HG03060 (cell line): ENCODE measurements around the gene MARCHF10.

ENCODE experiments used
- ATAC-seq: cut with Tn5 transposase; IDR thresholded peaks from one replicate; pipeline ENCODE4 v1.9.1; 2021; ENCODE audit warnings: low read depth, moderate number of reproducible peaks; ENCODE audit not compliant: unreplicated experiment

The MARCHF10 gene

DNA sequence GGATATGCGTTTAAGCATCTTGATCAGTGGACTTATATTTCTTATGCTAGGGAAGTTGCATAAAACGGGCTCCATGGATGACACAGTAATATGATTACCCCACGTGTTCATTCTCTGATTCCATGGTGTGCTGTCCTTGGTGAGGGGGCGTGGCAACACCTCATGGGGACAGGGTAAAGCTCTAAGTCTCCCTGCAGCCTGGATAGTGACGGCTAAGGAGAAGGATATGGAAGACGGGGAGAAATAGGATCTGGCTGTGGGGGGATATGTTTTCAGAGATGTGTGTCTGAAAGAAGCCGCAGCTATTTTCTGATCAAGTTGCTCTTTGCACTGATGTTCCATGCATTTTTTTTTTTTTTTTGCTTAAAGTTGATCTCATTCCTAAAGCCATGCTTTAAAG is 84.3 kb downstream of the MARCHF10 start:
- no peak for ATAC-seq

DNA sequence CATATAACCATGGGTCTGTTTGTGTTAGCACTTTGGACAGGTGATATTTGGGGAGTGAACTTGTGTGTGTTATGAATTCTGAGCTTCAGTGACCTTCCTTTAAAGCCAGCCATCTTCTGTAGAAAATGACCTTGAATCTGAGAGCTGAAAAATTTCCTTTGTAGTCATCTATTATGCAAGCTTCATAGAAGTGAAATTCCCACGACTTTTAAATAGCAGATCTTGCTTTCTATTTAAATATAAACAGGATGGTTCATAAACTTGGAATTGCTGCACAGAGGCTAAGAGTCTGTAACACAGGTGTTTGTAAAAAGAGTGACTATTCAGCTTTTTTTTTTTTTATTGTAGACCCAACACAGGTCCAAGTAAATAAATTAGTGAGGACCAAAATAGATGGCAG is 85.5 kb downstream of the MARCHF10 start:
- ATAC-seq: no peak

DNA sequence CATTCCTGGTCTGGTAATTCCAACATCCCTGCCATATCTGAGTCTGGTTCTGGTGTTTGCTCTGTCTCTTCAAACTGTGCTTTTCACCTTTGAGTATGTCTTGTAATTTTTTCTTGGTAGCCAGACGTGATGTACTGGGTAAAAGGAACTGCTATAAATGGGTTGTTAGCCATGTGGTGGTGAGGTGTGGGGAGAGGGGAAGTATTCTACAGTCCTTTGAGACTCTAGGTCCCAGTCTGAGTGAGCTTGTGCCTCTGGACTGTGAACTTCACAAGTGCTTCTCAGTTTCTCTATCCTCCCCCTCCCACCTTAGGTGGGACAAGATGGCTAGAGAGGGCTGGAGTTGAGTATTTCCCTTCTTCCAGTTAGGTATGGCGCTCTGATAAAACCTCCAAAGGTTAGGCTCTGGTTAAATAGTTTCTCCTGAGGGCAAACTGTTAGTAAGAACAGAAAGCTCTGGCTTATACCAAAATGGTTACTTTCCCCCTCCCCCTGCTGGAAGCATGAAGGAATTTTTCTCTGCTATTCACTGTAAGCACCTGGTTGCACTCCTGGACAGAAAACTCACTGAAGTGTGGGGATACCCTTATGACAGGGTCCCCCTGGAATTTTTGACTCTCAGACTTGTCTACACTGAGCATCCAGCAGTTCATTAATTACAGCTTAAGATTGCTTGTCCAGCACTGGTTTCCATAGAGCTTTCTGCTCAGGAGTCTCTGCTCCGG is 87.8 kb downstream of the MARCHF10 start:
- no peak for ATAC-seq

DNA sequence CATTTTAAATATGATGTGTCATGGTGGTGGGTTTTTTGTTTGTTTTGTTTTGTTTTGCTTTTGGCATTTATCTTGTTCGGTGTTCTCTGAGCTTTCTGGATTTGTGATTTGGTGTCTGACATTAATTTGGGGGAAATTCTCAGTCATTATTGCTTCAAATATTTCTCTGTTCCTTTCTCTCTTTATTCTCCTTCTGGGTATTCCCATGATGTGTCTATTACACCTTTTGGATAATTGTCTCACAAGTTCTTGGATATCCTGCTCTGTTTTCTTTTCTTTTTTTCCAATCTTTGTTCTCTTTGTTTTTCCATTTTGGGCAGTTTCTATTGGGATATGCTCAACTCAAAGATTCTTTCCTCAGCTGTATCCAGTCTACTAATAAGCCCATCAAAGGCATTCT is 88.5 kb downstream of the MARCHF10 start:
- ATAC-seq: no peak

DNA sequence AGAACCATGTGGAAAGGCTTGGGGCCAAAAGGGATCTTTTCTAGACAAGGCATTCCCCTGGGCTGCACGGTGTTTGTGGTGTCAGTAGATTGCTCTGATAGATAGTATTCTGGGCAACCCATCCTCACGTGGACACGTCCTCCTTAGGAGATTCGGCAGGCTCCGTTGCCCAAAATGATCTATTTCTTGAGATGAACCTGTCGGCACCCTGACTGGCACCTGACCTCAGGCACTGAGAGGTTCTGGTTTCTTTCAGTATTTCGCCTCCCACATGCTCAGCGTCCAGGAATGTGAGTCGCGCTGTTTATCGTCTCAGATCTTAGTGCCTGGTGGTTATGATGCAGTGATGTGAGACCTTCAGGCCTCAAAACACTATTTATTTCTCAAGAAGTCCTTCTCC is 89.7 kb downstream of the MARCHF10 start:
- ATAC-seq: no peak

DNA sequence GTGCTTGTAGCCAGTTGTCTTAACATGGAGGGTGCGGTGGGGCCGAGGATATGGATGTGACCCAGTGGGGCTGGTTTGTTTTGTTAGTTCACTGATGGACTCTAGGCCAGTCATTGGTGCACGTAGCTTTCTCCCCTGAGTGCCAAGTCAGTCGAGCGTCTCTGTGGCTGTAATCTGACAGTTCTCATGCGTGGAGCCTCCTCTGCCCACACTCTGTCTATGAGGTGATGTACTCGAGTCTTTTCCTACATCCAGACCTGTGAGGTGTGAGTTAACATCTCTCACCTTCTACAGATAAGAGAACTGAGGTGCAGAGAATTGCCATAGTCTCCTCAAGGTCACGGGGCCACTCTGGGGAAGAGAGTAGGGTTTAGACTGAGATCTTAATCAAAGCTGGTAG is 90.2 kb downstream of the MARCHF10 start:
- ATAC-seq: no peak

DNA sequence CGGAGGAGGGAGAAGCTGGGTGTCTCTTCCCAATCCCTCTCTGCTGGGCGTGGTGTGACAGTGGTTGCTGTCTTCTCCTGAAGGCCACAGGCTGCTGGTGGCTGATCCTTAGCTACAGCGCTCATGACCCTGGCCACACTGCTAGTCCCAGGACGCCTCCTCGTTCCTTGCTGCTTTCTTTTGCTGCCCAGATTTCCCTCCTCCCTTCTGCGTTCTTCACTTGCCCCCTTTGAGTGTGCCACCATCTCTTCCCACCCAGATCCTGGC is 90.6 kb downstream of the MARCHF10 start:
- no peak for ATAC-seq

DNA sequence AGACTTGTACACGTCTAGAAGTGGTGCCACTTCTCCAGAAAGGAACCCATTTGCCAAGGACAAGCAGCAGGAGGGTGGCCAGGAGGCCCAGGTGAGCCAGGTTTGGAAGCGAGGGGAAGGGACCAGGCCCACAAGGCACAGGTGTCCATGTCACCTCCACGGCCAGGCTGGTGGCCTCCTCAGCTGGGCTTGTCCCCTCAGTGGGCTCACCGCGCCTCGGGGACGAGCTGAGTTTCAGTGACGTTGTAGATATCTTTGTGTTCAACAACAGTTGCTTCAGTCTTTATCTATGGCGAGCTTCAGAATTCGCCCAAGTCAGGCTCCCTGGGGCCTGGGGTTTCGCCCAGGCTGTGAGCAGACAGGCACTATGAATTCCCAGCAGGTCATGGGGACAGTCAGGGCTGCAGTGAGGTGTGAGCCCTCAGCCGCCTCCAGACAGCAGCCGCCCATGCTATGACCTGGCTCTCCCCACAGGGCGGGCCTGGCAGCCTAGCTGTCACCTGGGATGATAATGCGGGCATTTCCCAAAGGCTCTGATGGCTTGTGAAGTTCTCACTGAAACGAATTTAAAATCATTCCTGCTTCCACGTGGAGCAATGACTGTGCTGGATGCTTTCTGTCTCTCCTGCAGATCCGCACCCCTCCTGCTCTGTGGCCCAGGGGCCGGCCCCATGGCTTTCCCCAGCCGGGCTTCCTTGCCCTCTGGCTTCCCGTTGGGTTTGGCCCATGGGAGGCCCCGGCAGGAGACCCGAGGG is 91.1 kb downstream of the MARCHF10 start:
- ATAC-seq: no peak

DNA sequence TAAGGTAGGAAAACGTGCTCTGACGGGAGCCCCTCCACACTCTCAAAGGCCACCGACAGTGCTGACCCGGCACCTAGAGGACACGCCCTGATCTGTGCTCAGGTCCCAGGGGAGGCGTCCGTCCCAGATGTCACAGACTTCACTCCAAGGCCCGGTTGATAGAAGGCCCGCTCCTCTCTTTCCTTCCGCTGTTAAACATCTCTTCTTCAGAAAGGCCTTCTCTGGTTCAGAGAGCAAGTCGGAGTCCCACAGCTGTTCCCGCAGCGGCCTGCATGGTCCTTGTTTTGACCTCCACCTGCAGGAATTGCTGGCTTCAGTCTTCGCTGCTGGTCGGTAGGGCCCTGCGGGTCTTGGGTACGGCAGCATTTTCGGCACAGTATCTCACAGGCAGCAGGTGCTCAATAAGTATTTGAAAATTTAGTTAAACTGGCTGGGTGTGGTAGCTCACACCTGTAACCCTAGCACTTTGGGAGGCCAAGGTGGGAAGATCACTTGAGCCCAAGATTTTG is 92.2 kb downstream of the MARCHF10 start:
- no peak for ATAC-seq

DNA sequence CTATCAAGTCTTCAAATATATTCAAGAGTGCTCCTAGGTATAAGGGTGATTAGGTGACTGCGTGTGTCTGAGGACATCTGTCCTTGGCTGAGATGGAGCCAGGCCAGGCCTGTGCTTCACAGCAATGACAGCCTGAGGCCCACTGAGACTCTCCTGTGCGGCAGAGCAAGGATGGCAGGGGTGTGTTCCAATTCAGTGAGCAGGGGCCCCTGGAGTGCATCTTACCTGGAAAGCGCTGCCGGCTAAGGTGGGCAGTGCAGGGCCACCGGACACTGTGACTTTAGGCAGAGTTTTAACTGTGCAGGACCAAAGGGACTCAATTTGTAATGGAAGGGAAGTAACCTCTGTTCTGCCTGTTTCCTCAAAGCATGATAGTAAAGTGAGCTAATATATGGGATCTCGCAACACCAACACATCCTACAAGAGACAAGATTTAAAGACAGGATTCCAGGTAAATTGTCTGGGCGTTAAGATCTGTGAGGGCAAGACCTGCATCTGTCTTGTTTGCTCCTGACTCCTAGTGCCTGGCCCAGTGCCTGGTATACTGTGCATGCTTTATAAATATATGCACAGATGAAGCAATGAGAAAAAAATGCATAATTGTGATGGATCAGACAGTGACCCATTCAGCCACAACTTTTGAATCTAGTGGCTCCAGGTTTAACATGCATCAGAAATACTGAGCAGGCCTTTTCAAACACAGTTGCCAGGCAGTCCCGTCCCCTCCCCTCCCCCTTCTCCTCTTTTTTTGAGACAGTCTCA is 93.9 kb downstream of the MARCHF10 start:
- ATAC-seq: no peak

DNA sequence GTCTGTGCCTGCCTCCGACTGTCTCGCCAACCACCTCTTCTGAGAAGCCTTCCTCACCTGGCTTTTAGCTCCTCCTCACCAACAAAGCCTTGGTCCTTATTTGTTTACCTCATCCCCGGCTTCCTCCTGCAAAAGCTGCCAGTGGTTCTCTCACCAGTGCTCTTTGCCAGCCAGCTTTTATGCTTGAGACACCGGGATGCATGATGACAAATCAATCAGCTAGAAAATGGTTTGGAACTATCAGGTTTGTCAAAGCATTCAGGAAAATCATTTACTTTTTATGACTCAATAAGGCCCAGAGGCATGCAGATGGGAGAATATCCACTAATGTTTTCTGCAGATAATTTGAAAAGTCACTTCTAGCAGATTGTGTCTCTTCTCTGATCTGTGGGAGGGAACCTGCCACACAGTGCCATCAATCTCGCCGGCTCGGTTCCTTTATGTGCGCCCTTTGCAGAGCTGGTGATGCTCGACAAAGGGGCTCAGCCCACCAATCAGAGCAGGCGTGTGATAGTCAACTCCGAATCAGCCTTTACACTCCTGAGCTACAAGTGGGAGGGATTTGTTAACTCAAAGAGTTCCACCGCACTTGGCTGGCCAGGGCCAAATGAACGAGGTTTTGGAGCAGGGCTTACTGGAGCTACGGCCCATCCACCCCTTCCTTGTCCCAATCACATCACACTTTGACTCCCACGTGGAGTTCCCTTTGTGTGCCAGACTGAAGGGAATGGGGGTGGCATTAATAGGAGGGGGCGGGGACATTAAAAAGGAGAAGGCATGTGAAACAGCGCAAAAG is 94.8 kb downstream of the MARCHF10 start:
- ATAC-seq: no peak

DNA sequence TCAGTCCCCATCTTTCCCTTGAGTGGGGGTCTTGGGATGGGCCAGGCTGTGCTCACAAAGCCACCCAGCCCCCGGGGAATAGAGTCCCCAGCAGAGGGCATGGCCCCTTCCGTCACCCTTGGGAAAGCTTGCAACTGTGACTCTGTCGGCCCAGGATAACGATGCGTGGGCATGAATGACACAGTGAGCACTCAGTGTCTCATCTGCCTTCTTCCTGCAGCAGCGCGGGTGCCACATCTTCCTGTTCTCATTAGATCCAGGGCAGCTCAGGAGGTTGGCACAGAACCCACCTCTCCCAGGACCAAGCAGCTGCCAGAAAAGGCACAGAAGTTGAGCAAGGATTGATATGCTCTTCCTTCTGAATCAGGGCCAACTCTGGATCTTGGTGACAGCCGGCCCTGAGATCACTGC is 95.9 kb downstream of the MARCHF10 start:
- ATAC-seq: no peak

DNA sequence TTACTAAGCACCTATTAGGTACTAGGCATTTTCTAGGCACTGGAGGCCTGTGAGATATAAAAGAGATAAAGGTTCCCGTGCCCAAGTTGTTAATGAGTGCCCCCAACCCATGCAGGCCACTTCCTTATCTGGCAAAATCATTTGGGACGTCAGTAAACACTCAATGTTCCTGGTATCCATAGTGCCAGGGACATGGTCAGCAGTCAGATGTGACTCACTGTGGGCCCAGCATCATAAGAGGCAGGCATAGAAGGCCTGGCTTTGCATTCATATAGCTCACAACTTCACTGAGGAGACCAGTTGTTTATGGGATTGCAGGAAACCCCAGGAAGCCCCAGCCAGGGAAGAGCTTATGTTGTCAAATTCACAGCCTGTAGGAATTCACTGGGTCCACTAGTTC is 99.5 kb downstream of the MARCHF10 start:
- no peak for ATAC-seq

DNA sequence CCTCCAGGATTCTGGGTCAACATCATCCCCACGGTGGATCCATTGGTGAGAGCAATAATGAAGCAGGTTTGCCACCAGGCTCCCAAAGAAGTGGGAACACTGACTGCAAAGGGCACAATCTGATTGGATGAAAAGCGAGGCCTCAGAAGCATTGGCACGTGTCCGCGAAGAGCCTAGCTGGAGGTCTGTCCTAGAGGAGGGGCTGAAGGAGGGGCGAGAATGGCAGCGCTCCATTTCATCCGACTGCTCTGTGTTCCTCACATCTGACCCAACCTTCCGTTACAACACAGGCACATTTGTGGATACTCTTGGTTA is 100.7 kb downstream of the MARCHF10 start:
- no peak for ATAC-seq

DNA sequence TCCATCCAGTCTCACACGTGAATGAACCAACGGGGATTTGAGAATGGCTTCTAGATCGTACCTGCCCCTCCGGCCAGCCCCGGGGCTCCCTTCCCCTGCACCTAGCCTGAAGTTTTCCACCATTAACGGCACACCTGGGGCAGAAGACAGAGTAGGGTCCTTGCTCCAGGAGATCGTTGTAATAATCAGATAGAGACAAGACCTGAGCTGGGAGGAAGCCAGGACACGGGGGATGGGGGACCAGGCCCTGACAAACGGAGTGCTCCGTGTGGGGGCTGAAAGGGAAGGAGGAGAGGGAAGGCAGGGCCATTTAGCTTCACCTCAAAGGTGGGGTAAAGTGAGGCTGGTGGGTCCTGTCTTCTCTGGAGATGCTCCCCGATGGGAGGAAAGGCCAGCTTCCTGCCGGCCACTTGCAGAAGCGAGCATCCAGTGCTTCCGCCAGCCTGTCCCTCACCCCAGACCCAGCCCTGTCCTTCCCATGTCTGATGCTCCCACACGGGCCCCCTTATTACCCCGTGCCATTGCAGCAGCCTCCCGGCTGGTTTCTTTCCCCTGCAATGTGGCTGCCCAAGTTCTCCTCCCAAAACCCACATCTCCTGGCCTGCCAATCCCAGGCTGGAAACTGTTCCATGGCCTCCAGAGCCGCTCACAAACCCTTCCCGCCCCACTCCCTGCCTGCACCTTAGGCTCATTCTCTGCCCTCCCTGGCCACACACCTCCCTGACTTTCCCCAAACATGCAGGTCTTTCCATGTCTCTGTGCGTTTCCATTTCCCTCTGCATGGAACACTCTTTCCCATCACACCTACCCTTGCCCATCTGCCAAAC is 101.3 kb downstream of the MARCHF10 start:
- no peak for ATAC-seq

DNA sequence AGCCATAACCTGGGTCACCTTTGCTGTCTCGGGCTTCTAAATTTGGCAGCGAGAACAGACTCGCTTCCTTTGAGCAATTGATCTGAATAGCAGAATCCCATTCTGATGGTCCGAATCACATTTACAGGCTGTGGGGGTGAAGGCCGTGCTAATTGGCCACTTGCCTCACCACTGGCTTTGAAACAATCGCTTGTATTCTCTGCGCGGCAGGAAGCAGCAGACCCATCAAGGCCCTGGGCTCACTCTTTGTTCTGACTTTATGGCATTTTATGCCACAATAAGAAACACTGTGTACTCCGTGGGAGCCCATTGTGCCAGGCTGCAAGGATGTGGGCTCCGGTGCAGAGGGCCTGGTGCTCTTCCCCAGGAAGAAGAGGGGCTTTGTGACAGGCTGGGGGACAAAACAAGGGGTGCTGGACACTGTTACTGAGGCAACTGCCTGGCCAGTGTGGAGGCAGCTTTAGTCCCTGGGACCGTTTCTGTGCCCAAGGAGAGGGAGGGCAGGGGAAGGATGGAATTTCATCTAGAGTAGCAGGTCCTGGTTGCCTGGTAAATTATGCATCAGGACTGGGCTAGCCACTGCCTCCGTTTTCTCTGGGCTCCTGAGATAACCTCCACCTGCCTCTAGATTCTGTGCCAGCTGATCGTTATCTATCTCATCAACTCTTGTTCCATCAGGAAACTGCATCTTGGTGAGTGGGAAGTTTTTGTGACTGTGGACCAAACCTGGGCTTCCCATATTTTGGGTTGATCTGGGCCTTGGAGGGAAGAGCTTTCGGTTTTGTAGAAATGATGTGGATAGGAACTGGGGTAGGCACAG is 102.1 kb downstream of the MARCHF10 start:
- ATAC-seq: no peak

DNA sequence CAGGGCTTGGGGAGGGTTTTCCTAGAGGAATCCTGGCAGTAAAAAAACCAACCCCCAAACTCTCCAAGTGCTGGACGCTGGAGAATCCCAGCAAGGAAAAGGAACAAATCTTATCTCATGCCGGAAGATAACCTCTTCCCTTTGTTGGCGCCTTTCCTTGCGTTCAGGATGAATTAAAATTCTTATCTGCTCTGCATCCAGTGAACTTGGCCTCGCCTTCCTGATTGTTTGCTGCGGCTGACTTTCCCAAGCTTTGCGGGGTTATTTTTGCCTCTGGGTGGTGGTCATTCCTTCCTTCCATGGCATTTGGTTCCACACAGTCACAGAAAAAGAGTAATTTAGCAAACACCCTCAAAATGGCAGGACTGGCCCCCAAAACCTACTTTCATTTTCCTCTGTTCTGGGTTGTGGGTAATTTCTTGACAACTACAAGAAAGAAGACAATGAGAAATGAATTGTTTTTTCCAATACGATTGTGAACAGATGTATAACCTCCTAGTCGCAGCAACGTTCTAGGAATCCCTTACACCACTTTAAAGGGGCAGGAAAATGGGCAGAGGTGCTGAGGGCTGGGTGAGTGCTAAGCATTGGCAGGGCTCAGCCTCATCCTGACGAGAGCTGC is 102.8 kb downstream of the MARCHF10 start:
- ATAC-seq: no peak

DNA sequence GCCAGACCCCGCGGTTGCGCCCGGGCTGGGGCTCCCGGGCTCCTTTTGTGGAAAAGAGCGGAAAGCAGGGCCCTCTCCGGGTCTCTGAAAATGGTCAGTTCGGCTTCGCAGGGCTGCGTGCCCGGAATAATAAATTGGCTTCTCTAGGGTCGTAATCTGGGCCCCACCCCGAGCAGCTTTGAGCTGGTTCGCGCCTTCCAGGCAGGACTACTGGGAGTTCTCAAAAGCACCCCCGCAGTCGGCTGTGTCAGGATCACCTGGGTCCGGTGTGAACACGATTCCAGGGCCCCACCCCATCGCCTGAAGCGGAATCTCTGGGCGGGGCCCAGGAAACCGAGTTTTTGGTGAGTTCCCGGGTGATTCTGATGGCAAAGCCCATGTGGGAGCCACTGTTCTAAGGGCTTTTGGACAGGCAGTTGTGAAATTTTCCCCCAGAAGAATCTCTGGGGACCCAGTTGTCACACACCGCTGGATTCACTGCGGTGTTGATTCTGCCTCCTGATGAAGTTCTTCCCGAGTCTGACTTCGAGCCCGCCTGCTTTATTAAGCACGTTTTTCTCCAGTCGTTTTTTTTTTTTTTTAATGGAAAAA is 103.6 kb downstream of the MARCHF10 start:
- no peak for ATAC-seq
